ENCODE results near the gene CRYGD. TPM values are rescaled to one million over a fixed set of nuclear protein-coding genes. Genes with fewer than 3 reads are reported as not detected.

CRYGD gene
- total and polyA plus RNA-seq, 2 of the 13 experiments (the other 11 are each of a cell fraction or from before 2014, with no cell fraction given) = not detected

- Histone ChIP-seq H3K9ac (ENCODE audit: insufficient read depth, low read depth, low read length) (no peak overlapping the region), H4K20me1 (ENCODE audit: insufficient read depth, low read length) (no peaks in the 10 kb centered on the region), H3K27ac (ENCODE audit: extremely low read length, insufficient read depth, low read length) (no peak overlapping the region), H3K79me2 (ENCODE audit: insufficient read depth, low read length) (no peaks in the 10 kb centered on the region), H2AFZ (ENCODE audit: low read length) (no peak overlapping the region), H3K4me1 (ENCODE audit: insufficient read depth, low read length) (peaks cover 12% of the 10 kb centered on the region), H3K4me3 (replicated peaks in 1 of 3; ENCODE audit: insufficient read depth in 1 of 3, low read depth in 2 of 3, low read length in 3 of 3) (no peak overlapping the region), H3K27me3 (ENCODE audit: control insufficient read depth in 1 of 2, insufficient read depth in 2 of 2, low read length in 2 of 2) (peaks cover 1 to 11% of the 10 kb centered on the region in 2 experiments), H3K4me2 (ENCODE audit: low read depth, low read length) (no peak overlapping the region), H3K36me3 (replicated peaks in 1 of 2; ENCODE audit: control insufficient read depth in 1 of 2, insufficient read depth in 2 of 2, low read length in 2 of 2) (no peaks in the 10 kb centered on the region), H3K9me3 (ENCODE audit: low read length) (no peaks in the 10 kb centered on the region)
- WGBS (ENCODE audit: low lambda C conversion rate) = 57% methylated on average over 3 of the region's 3 CpGs
- no peak for FAIRE-seq
- no TSS peak for BruUV-seq (replicated peaks)
- in situ Hi-C loops (cut with HindIII; ENCODE audit: extremely low pct_ligation_motif_present, low pct_unique_long_range_greater_than_20kb) = no loop called here
- POLR2A ChIA-PET = no interaction called here
- CTCF ChIA-PET (ENCODE audit: low intra/inter-chr PET ratio, low total read pairs) = no interaction called here
- DNase-seq (ENCODE audit: low spot score) = no peak
- intact Hi-C loops (cut with micrococcal nuclease; ENCODE audit: unreplicated experiment) = no loop called here
- peak; percentile 31; the same call in 1 of the 3 replicates for ATAC-seq
- no peak for TF ChIP-seq ZNF160 (CRISPR knock-in tag; IDR thresholded peaks at IDR 0.05)
- no peak for TF ChIP-seq ZBTB3 (CRISPR knock-in tag; IDR thresholded peaks at IDR 0.05; ENCODE audit: borderline replicate concordance, low read depth)
- no peak for TF ChIP-seq KDM4B (CRISPR knock-in tag; IDR thresholded peaks at IDR 0.05)
- no peak for TF ChIP-seq HNF4G (IDR thresholded peaks at IDR 0.05; ENCODE audit: borderline replicate concordance, low read depth, low read length)
- TF ChIP-seq HNF4G (CRISPR knock-in tag; IDR thresholded peaks at IDR 0.05; ENCODE audit: borderline replicate concordance, low read depth) = no peak
- TF ChIP-seq RBM22 (optimal IDR thresholded peaks at IDR 0.05; ENCODE audit: low read length) = no peak
- no peak for TF ChIP-seq ZHX1 (CRISPR knock-in tag; IDR thresholded peaks at IDR 0.05; ENCODE audit: low read depth)
- TF ChIP-seq FOXP1 (IDR thresholded peaks at IDR 0.05) = no peak
- TF ChIP-seq FOXP1 (CRISPR knock-in tag; IDR thresholded peaks at IDR 0.05) = no peak
- no peak for TF ChIP-seq THRA (CRISPR knock-in tag; IDR thresholded peaks at IDR 0.05; ENCODE audit: borderline replicate concordance)
- TF ChIP-seq KLF9 (CRISPR knock-in tag; IDR thresholded peaks at IDR 0.05; ENCODE audit: low read depth) = no peak
- TF ChIP-seq POGZ (CRISPR knock-in tag; IDR thresholded peaks at IDR 0.05) = no peak
- no peak for TF ChIP-seq PBX3 (CRISPR knock-in tag; IDR thresholded peaks at IDR 0.05; ENCODE audit: borderline replicate concordance)
- no peak for TF ChIP-seq ZNF878 (CRISPR knock-in tag; IDR thresholded peaks at IDR 0.05)
- no peak for TF ChIP-seq ZNF274 (CRISPR knock-in tag; IDR thresholded peaks at IDR 0.05)
- no peak for TF ChIP-seq ZUFSP (CRISPR knock-in tag; IDR thresholded peaks at IDR 0.05; ENCODE audit: borderline replicate concordance)
- TF ChIP-seq HOXA7 (CRISPR knock-in tag; IDR thresholded peaks at IDR 0.05) = no peak
- no peak for TF ChIP-seq CSRNP2 (CRISPR knock-in tag; conservative IDR thresholded peaks at IDR 0.05; ENCODE audit: low read depth)
Observed at GRCh38 chr2:208096080-208096479, 28.2 kb downstream of the CRYGD start.

Data from HepG2 (cell line).